HG03469 (cell line): ENCODE measurements around the gene CENPM.
"Not testable (repeated sequence)": the region's sequence is repeated elsewhere in the genome, so short reads cannot be mapped to it uniquely, and the experiment has no call there.

Source experiments
- ATAC-seq: cut with Tn5 transposase; IDR thresholded peaks from one replicate; pipeline ENCODE4 v1.9.1; 2021; ENCODE audit warnings: mild to moderate bottlenecking, moderate library complexity, moderate number of reproducible peaks; ENCODE audit not compliant: unreplicated experiment

The CENPM gene

DNA sequence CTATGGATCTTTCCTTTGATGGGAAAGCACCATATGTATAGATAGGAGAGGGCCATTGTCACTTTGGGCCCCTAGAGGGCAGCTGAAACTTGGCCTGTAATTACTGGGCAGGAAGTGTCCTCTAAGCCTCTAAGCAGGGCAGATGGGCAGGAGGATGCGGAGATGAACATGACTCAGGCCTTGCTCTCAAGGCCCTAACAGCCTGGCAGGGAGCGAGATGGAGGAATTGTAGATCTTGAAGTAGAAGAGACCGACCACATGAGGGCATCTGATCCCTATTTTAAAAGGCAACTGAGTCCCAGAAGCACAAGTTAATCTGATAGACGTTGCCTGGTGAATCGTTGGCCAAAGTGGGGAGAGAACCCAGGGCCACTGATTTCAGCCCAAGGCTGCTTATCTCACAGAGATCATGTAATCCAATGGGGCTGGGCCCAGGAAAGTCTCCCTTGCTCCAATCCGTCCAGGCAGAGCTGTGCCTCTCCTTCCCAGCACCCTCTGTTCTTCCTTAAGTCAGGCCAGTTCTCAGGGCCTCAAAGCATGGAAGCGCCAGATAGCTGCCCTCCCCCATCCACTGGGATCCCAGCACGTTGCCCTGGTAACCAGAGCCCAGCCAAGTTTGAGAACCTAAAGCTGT, 19.8 kb upstream of the CENPM start:
- no peak for ATAC-seq

DNA sequence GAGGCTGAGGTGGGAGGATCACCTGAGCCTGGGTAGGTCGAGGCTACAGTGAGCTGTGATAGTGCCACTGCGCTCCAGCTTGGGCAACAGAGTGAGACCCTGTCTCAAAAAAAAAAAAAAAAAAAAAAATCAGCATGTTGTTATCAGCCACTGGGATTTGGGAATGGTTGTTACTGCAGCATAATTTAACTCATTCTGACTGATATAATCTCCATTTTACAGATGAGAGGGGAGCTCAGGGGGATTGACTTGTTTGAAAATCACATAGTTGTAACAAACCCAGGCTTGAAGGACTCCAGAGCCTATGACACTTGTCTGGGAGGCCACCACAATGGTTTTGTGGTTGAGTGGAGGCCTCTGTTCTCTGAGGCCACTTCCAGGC, 19.3 kb upstream of the CENPM start:
- ATAC-seq, result no peak

DNA sequence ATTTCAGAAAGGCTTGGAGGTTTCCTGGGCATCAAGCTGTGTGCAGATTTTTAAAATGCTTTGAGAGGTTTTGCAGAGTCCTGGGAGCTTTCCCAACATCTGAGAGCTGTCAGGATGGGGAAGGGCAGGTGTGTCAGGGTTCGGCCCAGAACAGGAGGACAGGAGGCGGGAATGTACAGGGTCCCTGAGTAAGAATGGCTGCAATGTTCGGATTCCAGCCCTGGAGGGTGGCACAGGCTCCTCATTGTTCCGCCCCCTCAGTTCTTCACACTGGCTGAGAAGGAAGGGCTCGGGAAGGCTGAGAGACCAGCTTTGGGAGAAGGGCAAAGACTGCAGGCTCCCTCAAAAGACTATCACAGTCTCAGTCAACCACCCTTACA, 17.1 kb upstream of the CENPM start:
- ATAC-seq, result no peak

DNA sequence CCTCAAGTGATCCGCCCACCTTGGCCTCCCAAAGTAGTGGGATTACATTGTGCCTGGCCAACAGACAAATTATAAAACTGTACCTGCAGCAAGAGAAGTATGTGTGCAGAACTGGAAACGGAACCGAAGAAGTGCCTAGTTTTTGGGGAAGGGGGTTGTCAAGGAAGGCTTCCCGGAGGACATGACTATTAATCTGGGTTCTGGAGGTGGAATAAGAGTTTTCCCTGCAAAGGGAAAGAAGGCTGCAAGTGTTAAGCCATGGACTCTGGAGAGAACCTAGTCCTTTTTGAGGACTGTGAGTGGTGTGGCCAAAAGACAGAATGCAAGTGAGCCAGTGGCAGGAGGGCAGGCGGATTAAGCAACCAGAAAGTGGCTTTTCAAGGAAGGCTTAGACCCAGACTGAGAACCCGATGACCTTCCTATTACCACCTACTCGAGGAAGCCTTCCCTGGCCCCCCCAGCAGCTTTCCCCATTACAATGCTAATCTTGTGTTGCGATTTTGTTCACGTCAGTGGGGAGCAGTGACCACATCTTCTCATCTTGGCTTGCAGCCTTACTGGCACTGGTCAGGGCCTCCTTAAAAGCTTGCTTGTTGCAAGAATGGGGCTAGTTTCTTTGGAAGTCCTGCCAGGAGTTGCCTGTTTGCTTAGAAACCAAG, 16.6 kb upstream of the CENPM start:
- no peak for ATAC-seq

DNA sequence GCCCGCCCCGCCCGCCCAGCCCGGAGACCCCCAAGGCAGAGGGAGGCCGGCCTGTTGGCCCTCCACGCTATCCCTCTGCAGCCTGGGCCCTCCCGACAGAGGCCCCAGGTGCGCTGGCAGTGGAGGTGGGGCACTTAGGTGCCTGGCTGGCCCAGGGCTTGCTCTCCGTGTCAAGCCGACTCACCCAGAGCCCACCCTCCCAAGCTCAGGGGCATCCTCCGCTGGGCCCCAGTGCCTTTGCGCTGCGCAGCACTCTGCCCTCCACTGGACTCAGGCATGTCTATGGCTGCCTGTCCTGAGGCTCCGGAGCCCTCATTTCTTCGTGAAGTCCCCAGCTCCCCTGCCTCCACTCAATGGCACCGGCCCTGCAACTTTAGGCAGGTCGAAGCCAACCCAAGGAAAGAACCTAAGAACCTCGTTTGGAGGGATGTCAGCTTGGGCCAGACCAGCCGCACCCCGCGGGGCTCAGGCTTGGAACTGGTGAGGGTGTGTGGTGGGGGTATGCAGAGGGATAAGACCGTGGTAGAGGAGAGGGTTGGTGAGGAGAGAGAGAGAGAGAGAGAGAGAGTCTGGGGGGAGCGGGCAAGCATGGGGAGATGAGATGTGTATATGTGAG, 11.1 kb upstream of the CENPM start:
- no peak for ATAC-seq

DNA sequence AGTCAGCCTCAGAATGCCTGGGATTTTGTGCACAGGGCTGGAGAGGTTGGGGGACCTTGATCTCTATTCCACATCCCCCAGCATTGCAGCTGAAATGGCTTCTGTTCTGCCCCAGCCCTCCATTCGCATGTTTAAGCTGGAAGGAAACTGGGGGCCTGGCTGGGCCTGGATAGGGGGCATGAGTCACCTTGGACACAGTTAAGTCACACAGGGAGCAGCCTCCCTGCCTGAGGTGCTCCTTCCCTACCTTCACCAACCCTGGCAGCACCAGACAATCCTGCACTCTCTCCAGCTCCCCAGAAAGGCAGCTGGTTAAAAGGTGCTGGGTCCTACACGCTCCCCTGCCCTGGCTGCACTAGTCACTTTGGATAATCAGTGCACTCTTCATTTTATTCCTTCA, 5.8 kb upstream of the CENPM start:
- ATAC-seq, result no peak

DNA sequence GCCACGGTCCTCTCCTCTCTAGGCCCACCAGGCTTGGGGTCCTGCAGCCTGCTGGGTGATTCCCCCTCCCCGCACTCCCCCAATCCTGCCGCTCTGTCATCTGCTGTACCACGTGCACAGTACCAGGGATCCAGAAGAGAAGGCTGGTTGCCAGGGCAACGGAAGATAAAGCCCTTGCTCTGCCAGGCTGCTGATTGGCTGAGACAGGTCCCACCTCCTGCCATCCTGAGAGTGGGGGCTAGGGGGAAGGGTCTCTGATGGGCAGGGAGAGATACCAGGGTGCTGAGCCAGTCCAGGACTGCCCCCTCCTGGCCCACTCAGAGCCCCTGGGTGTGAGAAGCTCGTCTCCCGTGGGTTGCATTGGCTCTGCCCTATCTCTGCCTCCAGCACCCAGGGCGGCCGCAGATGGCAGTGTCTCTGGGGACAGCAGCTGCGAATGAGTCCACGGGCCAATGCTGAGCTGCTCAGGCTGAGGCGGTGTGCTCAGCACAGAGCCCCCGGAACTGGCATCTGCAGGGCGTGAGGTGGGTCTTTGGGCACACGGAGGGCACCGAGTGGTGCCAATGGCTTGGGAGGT, 5.0 kb upstream of the CENPM start, which contains the start of gene SMIM45:
TSS of gene SMIM45 (plus strand) at position 253 of the 577 bp plus-strand sequence.
- no peak for ATAC-seq

DNA sequence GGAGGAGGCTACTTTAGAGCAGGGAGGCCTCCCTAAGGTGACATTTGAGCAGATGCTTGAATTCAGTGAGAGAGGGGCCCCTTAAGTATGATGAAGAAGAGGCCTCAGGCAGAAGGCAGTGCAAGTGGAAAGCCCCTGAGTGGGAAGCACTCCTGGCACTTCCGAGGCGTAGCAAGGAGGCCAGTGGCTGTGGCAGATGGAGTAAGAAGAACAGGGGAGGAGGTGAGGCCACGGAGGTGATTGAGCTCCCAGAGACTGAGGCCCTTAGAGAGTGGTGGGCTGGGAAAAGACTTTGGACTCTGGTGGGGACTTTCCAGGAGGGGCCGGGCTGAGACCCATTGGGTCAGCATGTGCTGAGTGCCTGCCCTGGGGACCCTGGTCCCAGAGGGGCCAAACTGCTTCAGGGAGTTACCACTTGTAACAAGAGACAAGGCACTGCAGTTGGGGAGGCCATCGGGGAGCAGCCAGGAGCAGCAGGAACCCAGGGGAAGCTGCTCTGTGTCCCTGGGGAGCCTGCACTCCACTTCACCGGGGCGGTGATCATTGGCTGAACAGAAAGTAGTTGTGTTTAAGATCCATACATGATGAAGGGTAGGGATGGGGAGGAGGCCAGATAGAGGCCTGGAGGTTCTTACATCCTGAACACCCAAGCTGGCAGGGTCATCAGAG, 2.5 kb upstream of the CENPM start:
- ATAC-seq, result no peak

DNA sequence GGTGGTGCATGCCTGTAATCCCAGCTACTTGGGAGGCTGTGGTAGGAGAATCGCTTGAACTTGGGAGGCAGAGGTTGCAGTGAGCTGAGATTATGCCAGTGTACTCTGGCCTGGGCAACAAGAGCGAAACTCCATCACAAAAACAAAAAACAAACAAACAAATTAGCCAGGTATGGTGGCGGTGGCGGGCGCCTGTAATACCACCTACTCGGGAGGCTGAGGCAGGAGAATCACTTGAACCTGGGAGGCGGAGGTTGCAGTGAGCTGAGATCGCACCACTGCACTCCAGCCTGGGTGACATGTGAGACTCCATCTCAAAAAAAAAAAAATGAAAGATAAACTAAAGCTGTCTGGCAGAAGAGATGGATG, 2.0 kb upstream of the CENPM start:
- ATAC-seq, result not testable (repeated sequence)

DNA sequence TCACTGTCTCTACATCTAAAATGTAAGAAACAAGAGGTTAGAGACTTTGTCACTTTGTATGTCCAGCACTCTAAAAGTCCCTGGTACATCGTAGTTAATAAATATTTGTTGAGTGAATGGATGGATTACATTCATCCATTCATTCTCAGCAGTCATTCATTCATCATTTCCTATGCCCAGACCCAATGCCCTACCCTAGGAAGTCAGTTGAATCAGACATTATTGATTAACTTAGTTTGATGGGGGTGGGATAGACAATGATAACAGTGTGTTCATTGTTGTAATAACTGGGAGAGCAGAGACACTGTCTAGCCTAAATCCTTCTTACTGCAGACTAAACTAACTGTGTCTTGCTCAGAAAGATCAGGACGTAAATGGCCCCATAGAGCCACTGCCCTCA, 1.2 kb upstream of the CENPM start:
- ATAC-seq, result no peak

DNA sequence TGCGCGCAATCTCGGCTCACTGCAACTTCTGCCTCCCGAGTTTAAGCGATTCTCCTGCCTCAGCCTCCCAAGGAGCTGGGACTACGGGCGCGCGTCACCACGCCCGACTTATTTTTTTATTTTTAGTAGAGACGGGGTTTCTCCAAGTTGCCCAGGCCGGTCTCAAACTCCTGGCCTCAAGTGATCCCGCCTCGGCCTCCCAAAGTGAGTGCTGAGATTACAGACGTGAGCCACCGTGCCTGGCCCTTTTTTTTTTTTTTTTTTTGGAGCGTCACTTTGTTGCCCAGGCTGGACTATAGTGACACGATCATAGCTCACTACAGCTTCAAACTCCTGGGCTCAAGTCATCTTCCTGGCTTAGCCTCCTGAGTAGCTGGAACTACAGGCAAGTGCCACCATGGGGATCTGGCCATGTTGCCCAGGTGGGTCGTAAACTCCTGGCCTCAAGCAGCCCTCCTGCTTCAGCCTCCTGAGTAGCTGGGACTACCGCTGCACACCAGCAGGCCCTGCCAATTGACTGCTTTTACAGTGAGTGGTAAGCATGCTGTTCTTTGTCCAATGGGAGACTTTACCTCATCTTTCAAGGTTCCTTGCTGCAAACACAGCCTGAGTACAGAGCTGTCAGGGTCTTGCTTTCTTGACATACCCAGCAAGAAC, 600 bp upstream of the CENPM start:
- no peak for ATAC-seq

DNA sequence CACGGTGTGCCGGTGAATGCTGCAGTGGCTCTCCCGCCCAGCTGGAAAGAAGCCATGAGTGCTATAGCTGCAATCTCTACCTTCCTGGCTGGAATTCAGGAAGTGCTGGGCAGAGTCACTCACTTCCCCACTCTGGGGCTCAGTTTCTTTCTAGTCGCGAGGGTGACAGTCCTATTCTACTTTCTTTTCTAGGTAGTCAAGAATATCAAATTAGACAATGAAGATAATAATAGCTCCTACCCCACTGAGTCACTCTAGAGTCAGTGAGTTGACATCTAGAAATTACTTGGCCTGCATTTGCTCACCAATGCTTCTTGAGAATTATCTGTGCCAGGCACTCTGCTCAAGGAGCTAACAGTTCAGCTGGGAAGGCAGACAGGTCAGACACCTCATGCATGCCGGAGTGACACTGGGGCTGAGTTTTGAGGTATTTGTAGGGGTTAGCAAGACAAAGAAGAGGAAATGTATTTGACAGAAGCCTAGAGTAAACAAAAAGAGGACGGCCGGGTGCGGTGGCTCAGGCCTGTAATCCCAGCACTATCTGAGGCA, 3.2 kb downstream of the CENPM start:
- ATAC-seq, result no peak

DNA sequence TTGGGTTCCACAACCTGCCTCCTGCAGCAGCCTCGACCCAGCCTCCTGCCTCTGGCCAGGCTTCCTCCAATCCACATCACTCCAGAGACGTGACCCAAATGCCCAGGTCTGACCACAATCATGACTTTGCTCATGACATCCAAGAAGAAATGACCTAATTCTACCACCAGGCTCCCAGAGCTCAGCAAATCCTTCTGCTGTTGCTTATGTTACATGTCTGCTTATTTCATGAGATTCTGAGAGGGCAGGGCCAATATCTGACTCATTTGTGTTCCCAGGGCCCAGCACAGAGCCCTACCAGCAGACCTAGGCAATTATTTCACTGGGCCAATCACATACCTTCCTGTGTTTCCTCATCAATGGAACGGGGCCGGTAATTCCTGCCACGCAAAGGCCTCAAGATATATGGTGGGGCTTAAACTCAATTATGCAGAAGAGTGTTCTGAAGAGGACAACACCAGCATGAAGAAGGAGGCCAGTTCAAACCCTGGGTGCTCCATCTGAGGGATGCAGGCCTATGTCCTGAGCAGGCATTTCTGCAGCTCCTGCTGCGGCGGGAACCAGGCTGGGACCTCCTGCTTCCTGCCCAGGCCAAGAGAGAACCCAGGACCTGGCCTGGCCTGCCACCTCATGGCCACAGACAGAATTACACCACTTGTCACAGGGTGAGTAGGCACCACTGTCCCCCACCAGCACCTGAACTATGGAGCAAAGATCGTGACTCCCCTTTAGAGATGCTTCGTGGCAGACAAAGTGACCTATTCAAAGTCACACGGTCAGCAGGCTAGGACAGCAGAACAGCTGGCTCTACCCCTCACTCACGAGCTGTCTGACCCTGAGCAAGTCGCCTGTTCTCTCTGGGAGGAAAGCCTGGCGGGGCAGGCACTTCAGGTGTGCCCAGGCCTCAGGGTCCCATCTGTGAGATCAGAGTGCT, 5.9 kb downstream of the CENPM start:
- ATAC-seq, result peak; percentile 30

DNA sequence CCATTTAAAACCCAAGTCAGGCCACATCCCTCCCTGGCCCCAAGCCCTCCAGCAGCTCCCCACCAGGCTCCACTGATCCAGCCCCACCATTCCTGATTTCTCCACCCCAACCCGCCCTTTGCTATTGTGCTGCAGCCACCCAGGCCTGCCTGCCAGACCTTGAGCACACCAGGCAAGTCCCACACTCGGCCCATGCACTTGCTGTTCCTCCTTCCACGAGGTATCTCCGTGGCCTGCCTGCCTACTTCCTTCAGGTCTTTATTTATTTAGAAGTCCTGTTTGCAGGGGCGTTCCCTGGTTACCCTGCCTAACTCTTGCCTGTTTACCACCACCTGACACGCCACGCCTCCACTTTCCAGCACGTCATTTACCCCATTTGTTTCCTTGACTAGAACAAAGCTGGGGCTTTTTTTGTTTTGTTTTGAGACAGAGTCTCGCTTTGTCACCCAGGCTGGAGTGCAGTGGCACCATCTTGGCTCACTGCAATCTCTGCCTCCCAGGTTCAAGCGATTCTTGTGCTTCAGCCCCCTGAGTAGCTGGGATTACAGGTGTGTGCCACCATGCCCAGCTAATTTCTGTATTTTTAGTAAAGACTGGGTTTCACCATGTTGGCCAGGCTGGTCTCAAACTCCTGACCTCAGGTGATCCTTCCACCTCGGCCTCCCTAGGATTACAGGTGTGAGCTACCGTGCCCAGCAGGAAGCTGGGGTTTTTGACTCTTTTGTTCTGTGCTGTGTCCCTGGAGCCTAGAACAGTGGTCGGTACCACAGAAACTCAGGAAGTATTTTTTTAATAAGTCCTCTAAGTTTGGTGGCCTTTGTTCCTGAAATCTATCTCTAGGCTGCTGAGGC, 6.7 kb downstream of the CENPM start:
- ATAC-seq, result peak; percentile 40

DNA sequence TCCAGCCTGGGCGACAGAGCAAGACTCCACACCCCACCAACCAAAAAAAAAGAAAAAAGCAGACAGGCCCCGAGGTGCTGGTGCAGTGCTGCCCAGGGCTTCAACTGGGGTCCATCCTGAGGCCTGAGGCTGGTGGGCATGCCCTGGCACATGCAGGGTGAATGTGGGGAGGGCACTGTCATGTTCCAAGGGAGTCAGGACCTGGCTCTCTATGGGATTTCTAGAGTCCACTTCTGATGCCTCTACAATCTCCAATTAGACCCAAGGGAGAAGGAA, 10.1 kb downstream of the CENPM start:
- no peak for ATAC-seq

DNA sequence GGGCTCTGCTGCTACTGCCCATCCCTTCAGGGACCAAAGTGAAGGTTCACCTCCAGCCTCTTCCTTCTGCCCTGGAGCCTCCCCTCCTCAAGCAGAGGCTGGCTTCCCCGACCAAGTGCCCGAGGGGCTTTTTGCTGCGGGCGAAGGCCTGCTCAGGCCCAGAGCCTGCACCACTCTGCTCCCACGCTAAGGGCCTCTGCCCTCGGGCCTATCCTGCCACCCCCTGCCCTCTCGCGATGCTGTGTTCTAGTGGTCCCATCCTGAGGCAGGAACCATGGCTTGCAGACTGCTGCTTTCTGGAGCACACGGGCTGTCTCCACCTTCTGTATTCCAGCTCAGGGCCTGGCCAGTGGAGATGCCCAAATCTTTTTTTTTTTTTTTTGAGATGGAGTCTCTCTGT, 11.4 kb downstream of the CENPM start:
- ATAC-seq, result no peak

DNA sequence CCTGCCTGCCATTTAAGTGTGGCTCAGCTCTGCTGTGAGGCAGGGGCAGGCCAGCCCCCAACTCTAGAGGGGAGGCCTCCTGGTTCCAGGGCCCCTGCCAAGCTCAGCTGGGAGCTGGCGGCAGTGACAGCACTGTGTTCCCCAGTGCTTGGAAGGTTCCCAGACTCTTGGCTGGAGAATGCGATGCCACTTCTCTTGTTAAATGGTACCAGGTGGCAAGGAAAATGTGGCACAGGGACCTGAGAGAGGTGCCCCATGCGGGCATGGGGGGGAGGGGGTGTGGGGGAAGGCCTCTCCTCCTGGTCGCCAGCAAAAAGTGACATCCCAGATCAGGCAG, 12.0 kb downstream of the CENPM start:
- no peak for ATAC-seq

DNA sequence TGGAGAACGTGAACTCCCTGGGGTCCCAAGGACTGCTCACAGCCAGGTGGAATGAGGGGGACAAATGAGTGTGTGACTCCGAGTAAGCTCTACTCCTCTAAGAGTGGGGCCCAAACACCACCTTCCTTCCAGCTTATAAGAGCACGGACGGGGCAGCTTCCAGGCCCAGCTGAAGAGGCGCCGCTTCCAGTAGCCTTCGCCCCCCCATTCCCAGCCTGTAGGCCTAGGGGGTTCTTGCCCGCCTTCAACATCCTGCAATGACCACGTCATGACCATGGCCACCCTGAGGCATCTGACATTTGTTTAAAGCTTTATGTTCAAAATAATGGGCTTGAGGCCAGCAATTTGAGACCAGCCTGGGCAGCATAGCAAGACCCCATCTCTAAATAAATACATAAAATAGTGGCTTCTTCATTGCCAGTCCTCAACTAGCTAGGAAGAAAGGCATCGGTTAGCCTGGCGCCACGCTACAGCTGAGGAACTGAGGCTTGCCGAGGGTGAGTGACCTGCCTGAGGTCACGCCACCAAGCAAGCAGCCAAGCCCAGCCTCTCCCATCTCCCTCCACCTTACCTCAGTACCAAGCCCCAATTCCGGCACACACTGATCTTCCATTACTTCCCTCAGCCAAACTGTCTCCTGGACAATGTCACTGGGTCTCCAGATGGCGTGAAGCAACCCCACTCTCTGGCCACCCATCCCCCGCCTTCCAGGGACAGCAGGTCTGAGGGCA, 12.5 kb downstream of the CENPM start:
- ATAC-seq, result no peak
